Psoas muscle (tissue), 8 donors: ENCODE results near the gene SLC39A13. TPM values are rescaled to one million over a fixed set of nuclear protein-coding genes. Genes with fewer than 3 reads are reported as not detected.

ENCODE experiments used
- ATAC-seq, 4 donors: fragments of 200-7000 bp; cut with Tn5 transposase; one replicate each; pipeline ENCODE4 v1.9.1; 2020; ENCODE audit warnings: moderate library complexity in 3 of 4, mild to moderate bottlenecking in 2 of 4
- DNase-seq, 2 donors: peaks; one replicate each; pipeline ENCODE4 v3.0.0-alpha.2; 2020
- H3K27ac ChIP-seq: fragments of 200-600 bp; one replicate; pipeline ENCODE4 v1.8.0; 2022
- H3K27me3 ChIP-seq, 3 donors: fragments of 200-600 bp in 1 of 3; one replicate each; pipeline versions ENCODE4 v1.6.1 to v1.8.0; 2013 to 2022; ENCODE audit warnings: low read length in 2 of 3, mild to moderate bottlenecking in 2 of 3, moderate library complexity in 1 of 3; ENCODE audit not compliant: insufficient read depth in 3 of 3
- H3K36me3 ChIP-seq, 2 donors: fragments of 200-600 bp in 1 of 2; one replicate each; pipeline versions ENCODE4 v1.6.1 to v1.8.0; 2013 to 2022; ENCODE audit warnings: low read depth in 1 of 2, mild to moderate bottlenecking in 1 of 2, moderate library complexity in 1 of 2; ENCODE audit not compliant: insufficient read depth in 1 of 2
- H3K4me1 ChIP-seq: fragments of 200-600 bp; one replicate; pipeline ENCODE4 v1.8.0; 2022
- H3K4me3 ChIP-seq: fragments of 200-600 bp; one replicate; pipeline ENCODE4 v1.8.0; 2022; ENCODE audit warnings: mild to moderate bottlenecking
- H3K9me3 ChIP-seq: fragments of 200-600 bp; one replicate; pipeline ENCODE4 v1.8.0; 2022
- WGBS, 3 donors: extraction: QIAGEN DNeasy Blood & Tissue Kit; methylation state at CpG; one replicate each; pipeline versions ENCODE4 v1.1.6 to v1.1.7; 2013; 5-methylcytosine and 5-hydroxymethylcytosine counted together
- intact Hi-C, 2 donors: fragments of 100-400 bp; cut with DNase I; formaldehyde crosslinking; loops; one replicate each; pipeline versions ENCODE4 v1.11.0 to v1.14.2; 2022
- polyA plus RNA-seq, 3 donors: library from polyadenylated mRNA; stranded (reverse); fragments of 200-250 nt; gene quantifications; one replicate each; pipeline ENCODE4 v1.2.3, GENCODE V29; 2013
- total RNA-seq, 4 donors: library from RNA; stranded (reverse); fragmentation: NEBNext Ultra II Directional in 2 of 4; extraction: Animal tissue kit (Norgen Biotek cat#: 25700) in 2 of 4; gene quantifications; one replicate each; pipeline versions ENCODE4 v1.2.1 to v1.2.4, GENCODE V29; 2021 to 2023
- TF ChIP-seq, protein P1 (sequence below): fragments of 200-600 bp; IDR thresholded peaks from one replicate; pipeline ENCODE4 v1.8.0; 2022; ENCODE audit warnings: antibody characterized with exemption
- donor health status: healthy with polysubstance abuse.
- donor health status: DM: no; HTN: no; CAD: no; lungs with moderate emphysema.
- donor health status: Bipolar disorder and iron deficiency.
- donor health status: healthy.
- donor health status: DM: yes; HTN: yes; CAD: no.
- donor health status: DM: no; HTN: no; CAD: no.
- donor health status: DM: no; HTN: no; CAD: no.
- donor health status: DM: yes; HTN: yes; CAD: no.

SLC39A13 gene
- total and polyA plus RNA-seq, 7 donors = 14.7 to 35.3 (median 26.9) TPM

DNA sequence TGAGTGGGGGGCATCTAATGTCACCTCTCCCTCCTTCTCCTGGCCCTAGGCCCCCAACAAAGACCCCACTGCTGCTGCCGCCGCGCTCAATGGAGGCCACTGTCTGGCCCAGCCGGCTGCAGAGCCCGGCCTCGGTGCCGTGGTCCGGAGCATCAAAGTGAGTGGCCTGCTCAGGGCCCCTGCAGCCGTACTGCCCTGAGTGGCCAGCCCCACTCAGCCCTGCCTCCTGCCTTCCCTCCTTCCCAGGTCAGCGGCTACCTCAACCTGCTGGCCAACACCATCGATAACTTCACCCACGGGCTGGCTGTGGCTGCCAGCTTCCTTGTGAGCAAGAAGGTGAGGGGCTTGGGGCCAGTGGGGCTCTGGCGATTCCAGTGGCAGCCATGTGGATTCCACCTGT is 5.0 kb downstream of the SLC39A13 start:
- H3K9me3 ChIP-seq = no peaks in the 10 kb centered on the region
- 87 to 94% (median 90%) methylated on average over 13 of the region's 13 CpGs for WGBS, 3 donors
- TF ChIP-seq, protein P1, sequence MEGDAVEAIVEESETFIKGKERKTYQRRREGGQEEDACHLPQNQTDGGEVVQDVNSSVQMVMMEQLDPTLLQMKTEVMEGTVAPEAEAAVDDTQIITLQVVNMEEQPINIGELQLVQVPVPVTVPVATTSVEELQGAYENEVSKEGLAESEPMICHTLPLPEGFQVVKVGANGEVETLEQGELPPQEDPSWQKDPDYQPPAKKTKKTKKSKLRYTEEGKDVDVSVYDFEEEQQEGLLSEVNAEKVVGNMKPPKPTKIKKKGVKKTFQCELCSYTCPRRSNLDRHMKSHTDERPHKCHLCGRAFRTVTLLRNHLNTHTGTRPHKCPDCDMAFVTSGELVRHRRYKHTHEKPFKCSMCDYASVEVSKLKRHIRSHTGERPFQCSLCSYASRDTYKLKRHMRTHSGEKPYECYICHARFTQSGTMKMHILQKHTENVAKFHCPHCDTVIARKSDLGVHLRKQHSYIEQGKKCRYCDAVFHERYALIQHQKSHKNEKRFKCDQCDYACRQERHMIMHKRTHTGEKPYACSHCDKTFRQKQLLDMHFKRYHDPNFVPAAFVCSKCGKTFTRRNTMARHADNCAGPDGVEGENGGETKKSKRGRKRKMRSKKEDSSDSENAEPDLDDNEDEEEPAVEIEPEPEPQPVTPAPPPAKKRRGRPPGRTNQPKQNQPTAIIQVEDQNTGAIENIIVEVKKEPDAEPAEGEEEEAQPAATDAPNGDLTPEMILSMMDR = no peak
- no peaks in the 10 kb centered on the region for H3K27me3 ChIP-seq
- ATAC-seq (no peak), DNase-seq (no peak)
- peak overlapping the region; percentile 89 for H3K27ac ChIP-seq
- intact Hi-C loops = no loop called here
- H3K4me3 ChIP-seq = no peak overlapping the region
- H3K4me1 ChIP-seq = peaks cover 43% of the 10 kb centered on the region
- H3K36me3 ChIP-seq = peaks cover 14 to 60% of the 10 kb centered on the region in 2 donors

DNA sequence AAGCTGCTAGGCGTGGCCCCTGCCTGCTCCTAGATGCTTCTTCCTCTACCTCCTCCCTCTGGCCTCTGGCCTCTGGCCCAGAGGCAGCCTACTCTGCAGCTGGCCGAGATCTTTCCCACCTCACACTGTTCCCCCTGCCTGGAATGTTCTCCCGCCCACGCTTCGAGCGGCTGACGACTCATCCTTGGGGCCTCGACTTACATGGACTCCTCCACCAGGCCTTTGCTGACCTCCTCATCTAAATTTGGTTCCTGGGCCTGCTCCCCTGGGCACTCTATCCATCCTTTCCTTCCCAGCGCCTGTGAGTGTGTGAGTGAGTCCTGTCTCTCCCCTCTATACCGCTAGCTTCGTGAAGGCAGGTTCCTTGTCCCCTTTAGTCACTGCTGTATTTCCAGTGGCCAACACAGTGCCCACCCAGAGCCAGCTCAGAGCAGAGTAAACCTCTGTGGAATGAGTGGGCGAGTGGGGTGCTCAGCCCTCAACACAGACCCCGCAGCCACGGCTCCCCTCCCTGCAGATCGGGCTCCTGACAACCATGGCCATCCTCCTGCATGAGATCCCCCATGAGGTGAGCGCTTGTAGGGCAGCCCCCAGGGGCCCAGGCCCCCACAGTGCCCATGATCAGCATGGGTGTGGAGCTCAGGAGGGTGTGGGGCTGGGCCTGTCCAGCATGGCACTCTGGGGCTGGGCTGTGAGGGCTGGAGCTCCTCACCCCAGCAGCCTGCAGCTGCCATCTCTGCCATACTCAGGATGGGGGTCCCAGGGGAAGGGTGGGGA is 5.7 kb downstream of the SLC39A13 start:
- H3K36me3 ChIP-seq = peaks cover 16 to 68% of the 10 kb centered on the region in 2 donors

DNA sequence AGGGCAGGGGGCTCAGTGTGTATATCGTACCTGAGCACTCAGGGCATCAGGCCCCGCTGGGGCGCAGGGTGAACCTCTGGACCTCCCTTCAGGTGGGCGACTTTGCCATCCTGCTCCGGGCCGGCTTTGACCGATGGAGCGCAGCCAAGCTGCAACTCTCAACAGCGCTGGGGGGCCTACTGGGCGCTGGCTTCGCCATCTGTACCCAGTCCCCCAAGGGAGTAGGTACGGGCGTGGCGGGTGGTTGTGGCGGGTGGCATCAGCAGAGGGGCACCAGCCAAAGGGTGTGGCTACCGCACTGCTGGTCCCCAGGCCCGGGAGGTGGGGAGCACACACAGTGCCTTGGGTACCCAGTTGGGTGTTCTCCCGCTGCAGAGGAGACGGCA is 6.3 kb downstream of the SLC39A13 start:
- Histone ChIP-seq H3K9me3 (no peaks in the 10 kb centered on the region), H3K36me3 (peaks cover 16 to 72% of the 10 kb centered on the region in 2 donors), H3K27me3 (no peaks in the 10 kb centered on the region), H3K4me1 (peaks cover 34% of the 10 kb centered on the region), H3K27ac (peak overlapping the region; percentile 89), H3K4me3 (no peak overlapping the region)
- no peak for ATAC-seq
- intact Hi-C loops = no loop called here
- 79 to 92% (median 81%) methylated on average over 16 to 19 of the region's 19 CpGs for WGBS, 3 donors
- DNase-seq = no peak
- TF ChIP-seq, protein P1 = no peak

More for the DNA sequence above, 5.7 kb downstream of the SLC39A13 start:
- WGBS, 3 donors = 69 to 75% (median 71%) methylated on average over 16 of the region's 16 CpGs
- peak in 2 of 4 donors; percentile 10 to 18 for ATAC-seq
- Histone ChIP-seq H3K27me3 (no peaks in the 10 kb centered on the region), H3K27ac (peak overlapping the region; percentile 89), H3K9me3 (no peaks in the 10 kb centered on the region), H3K4me3 (no peak overlapping the region), H3K4me1 (peaks cover 40% of the 10 kb centered on the region)
- intact Hi-C loops = no loop called here
- TF ChIP-seq, protein P1 = no peak
- DNase-seq = peak in 1 of 2 donors; percentile 74

- whole genome bisulfite sequencing, 3 donors = 61 to 76% (median 65%) methylated on average over 31 of the region's 31 CpGs
- Histone ChIP-seq H3K27me3 (no peaks in the 10 kb centered on the region), H3K27ac (peak overlapping the region; percentile 89), H3K9me3 (no peaks in the 10 kb centered on the region), H3K4me3 (peak overlapping the region; percentile 29), H3K4me1 (peaks cover 28% of the 10 kb centered on the region), H3K36me3 (peaks cover 21 to 78% of the 10 kb centered on the region in 2 donors)
- intact Hi-C loops = no loop called here
- TF ChIP-seq, protein P1 = no peak
- ATAC-seq = peak; percentile 3 to 15 (median 6)
- no peak for DNase-seq
Measured at GRCh38 chr11:47415091-47415854, 6.9 kb downstream of the SLC39A13 start.
